Mesenteric fat pad (tissue), 1 donor: ENCODE measurements around the gene HEPACAM. TPM values are rescaled to one million over a fixed set of nuclear protein-coding genes. Genes with fewer than 3 reads are reported as not detected.

Experiments used
- DNase-seq: peaks from one replicate; pipeline ENCODE4 v3.0.0-alpha.2; 2020; ENCODE audit warnings: low spot score
- total RNA-seq: library from RNA; stranded (reverse); fragmentation: NEBNext Ultra II Directional; extraction: Animal tissue kit (Norgen Biotek cat#: 25700); gene quantifications from one replicate; pipeline ENCODE4 v1.2.1, GENCODE V29; 2021
- donor health status: DM: yes; HTN: yes; CAD: no.

Gene HEPACAM
- total RNA-seq, 1 donor from 2014 or later: 33.4 TPM

DNA sequence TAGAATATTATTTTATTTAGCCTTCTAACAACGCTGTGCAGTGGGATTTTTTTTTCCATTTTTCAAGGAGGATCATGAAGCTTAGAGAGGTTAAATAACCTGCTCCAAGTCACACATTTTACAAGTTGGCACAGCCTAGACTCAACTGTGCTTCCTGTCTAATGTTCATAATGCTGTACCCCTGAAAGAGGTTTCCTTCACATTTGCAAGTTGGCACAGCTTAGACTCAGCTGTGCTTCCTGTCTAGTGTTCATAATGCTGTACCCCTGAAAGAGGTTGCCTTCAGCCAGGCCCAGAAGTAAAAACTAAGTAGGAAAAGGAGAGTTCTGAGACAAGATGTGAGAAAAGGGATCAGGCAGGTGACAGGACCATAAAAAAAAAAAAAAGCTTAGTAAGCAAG, 7.9 kb upstream of the HEPACAM start:
- DNase-seq: no peak

DNA sequence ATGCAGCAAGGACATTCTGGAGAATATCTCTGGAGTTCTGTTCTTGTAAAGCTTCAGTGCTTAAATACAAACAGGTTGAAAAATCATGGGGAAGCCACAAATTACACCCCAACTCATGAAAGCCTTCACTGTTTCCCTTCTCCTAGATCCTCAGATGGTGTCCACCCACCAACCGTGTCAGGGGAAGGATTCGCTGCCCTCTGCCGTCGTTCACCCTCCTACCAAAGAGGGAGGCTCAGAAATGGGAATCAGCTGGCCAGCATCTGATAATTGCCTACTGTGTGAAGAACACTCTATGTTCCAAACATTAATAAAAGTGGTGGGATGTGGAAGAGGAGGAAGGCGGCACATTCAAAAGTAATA, 7.4 kb upstream of the HEPACAM start:
- no peak for DNase-seq

DNA sequence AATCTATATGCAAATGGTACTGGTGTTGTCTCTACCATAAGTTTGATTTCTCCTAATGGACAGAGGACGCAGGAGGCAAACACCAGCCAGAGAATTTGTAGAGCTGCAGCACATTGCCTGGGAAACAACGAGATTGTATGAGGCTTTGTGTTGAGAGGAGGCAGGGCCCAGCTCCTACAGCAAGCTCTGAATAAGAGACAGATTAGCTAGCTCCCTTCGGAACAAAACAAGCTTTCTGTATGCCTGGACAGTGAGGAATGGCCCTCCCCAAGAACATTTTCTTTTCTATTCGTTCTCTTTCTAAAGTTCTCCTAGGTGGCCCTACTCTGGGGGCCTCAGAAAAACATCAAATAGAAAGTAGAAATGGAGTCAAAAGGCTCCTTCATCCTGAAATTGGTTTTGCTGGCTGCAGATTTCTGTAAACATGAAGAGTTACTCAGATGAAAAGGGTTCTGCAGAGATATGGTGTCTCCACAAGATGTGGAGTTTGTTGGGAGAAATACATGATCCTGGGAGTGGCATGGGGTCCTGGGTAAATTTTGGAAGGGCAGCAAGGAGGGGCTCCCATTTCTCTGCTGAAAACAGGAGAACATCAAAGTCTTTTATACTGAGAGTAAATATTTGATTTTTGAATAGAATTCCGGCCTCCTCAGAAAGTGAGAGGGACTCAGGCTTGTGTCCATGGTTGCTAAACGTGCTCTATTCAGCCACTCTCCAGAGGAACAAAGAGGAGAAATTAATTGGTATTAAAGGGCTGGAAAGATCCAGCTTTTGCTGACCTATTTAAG, 6.8 kb upstream of the HEPACAM start:
- DNase-seq: no peak

DNA sequence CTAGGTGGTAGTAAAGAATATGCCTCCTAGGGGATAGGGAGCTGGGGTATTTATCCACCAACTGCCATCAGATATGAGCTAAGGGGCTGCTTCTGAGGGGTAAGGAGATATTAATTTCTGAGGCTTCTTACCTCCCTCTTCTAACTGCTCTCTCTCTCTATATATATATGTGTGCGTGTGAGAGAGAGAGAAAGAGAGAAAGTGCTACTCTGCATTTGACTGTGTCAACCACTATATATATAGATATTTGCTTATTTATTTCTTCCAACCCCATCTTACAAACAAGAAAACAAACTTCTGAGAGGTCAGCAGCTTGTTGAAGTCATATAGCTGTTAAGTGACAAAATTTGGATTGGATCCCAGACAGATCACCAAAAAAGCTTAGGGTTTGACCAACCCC, 5.9 kb upstream of the HEPACAM start:
- DNase-seq: no peak

DNA sequence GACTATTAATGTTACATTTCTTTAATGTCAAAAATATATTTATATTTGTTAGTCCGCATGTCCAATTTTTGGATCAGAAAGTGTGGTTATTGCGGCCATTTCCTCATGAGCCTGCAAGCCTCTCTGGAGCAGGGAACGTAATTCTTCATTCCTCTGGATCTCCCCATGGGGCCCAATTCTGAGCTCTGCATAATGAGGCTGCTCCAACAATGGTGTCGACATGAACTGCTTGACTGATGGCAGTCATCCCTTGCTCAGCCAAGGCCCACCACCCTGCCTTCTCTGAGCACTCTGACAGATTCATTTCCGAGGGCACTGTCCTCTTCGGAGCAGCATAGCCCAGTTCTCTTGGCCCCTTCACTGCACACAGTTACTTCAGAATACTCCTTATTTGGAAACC, 3.1 kb upstream of the HEPACAM start:
- DNase-seq: no peak

DNA sequence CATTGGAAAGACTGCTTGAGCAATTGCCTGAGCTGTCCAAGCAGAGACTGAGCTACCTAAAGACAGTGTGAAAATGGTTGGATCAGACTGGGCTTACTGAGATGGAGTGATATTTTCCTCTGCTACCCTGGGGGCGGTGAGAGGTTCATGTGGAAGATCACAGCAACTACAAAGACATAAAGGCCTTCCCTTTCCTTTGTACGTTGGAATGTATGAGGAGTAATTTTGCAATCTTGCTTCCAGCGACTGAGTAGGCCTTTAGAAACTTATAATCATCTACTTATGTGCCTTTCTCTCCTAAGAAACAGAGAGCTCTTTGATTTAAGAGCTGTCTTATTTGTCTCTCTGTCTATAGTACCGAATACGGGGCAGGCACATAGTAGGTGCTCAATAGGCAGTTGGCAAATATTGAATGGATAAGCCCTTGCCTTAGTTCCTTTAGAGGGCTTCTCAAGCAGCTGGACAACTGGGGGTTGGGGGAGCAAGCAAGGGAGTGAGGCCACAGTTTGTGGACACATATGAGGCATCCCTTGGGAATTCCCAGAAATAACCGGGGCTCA, 2.4 kb upstream of the HEPACAM start:
- no peak for DNase-seq

DNA sequence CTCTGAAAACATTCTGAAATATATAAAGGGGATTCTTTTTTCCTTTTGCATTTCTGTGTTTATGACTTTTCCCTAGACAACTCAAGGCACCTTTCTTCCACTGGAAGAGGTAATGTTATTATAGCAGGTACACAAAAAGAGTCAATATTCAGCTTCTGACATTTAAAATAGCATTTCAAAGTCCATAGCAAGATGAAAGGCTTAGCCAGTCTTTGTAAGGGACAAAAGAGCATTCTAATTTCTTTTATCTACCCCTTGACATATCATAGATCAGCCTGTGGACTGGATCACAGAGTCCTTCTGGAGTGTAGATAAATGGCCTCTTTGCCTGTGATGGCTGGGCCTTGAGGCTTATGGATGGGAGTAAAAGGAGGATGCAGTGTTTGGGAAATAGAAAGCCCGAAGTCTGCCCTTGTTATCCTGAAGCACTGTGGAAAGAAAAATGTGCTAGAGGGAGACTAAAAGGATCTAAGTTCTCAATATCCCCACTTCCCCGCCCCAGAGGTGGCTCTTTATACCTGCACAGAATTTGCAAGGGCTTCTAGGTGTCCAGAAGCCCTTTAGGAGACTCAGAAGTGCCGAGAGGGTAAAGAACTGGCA, 1.6 kb upstream of the HEPACAM start:
- DNase-seq: no peak

DNA sequence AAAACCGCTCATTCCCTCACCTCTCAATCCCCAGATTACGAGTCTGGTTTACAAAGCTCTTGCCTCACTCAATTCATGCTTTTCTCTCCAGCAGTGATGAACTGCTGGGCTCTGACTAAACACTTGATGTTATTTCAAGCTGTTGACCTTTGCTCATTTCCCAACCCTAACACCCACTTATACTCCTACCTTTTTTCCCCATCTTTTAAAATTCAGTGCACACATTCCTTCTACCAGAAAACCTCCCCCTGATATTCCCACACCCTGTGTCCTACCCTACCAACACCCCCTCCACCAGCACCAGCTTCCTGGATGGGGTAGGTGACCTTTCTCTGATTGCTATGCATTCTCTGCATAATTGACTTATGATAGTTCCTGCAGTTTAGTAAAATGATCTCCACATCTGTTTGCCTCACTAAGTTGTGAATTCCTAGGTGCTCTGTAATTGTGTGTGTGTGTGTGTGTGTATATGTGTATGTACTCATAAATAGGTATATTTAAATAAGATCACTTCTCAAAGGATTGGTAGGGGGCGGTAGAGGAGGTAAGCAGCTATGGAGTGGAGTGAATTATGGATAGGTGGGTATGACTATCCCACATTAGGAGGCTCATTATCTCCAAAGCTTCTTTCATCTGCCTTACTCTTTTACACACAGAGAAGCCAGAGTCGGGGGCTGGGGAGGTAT, 842 bp downstream of the HEPACAM start:
- DNase-seq: no peak

DNA sequence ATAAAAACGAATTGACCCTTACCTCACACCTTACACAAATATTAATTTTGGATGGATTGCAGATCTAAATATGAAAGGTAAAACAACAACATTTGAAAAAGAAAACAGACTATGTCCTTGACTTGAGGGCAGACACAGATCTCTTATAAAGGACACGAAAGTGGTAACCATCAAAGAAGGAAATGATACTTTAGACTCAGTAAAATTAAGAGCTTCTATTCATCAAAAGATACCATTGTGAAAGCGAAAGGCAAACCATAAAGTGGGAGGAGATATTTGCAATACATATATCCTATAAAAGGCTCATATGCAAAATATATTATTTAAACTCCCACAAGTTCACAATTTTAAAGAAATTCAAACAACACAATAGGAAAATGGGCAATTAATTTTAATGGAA, 5.0 kb downstream of the HEPACAM start:
- no peak for DNase-seq

DNA sequence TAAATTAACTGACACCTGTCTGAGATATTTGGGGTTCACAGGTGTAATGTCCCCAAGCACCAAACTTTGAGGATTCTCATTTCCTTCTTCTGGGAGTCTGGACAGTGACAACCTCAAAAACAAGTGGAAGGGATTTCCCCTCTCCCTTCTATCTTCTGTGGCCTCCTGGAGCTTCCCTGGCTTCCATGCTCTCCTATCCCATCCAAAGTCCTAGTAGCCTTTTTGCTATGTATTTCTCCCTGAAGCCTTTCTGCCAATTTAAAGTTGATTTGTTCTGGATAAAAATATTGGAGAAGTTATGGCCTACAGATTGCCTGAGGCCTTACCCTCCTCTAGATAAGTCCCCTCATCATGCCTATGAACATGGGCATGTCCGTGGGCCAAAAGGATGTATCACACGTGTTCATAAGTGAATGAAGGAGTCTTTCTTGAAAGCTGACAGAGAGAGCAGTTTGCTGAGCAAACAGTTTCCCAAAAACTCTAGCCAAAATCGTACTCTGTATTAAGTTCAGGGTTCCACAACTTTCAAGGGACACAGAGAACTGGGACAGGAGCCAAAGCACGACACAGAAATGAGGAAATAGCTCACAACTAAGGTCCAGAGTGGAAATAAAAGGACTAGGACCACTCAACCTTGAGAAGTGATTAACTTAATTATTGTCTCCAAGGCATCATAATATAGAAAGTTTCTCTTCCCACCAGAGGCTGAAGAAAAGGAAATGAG, 6.7 kb downstream of the HEPACAM start:
- no peak for DNase-seq

DNA sequence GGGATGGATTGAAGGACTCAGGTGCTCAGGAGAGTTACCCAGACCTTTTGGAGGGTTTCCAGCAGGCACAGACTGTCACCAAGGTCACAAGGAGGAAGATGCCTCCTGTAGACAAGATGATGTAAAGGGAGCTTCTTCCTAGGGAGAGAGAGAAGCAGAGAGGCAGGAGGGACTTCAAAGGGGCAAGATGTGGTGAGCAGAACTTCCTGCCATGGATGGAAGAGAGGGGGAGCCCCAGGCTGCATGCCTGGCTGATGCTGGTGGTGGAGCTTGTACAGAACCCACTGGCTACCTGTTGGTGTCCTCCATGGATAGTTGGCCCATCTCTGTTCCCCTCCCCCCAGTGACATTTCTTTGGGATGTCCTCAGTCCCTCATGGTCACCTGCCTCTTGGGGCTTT, 12.6 kb downstream of the HEPACAM start:
- DNase-seq: no peak

DNA sequence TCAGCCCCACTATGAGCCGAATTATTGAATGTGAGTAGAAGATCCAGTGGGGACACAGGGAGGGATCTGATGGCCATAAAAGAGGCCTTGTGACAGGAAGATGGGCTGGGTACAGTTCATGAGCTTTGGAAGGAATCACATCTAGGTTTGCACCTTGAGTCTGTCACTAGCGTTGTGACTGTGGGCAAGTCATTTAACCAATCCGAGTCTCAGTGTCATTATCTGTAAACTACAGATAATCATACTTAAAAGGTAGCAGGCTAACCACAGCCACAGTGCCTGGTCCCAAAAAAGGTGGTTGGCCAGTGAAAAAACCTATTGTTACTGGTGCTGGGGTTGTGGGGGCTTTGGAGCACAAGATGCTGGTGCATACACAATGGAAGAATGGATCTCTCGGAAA, 13.0 kb downstream of the HEPACAM start:
- DNase-seq: no peak

DNA sequence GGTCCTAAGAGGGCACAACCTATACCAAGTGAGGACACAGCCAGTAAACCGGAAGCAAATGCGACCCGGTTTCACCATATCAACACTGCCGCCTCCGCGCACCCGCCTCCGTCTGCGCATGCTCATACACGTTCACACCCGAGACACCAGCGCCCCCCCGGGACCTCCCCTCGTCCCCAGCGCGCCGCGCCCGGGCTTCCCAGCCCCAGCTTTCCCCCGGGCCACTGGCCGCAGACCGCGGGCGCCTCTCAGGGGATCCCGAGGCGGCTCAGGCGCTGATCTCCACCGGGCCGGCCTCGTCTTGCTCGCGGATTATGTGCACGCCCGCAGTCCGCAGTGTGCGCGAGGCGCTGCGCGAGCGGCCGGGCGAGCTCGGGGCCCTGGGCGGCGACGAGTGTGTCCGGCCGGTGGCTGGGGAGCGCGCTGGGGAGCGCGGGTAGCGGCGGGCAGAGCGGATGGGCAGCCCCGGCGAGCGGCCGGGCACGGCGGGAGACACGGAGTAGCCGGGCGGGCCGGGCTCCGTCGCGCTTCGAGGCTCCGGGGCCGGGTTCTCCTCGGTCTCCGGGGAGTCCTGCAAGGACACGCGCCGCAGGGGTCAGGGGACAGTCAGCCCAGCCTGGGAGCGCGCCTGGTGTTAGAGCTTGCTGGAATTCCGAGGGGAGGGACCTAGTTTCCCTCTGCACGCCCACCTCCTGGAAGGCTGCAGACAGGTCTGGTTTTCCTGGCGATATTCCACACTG, 14.8 kb downstream of the HEPACAM start:
- no peak for DNase-seq

DNA sequence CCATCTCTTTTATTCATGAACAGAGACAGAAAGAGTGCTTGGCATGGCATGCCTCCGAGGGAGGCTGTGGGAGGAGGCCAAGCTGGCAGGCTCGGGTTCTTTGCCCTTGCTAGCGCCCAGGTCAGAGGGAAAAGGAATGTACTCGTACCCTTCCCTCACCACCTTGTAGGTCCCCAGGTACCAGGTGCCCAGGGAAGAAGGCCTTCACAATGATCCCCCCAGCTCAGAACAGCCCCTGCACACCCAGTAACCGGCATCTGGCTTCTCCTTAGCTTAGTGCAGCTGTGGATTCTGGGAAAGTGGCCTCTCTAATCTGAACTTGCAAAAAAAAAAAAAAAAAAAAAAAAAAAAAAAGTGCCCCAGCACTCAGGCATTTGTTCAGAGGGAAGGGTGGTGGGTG, 15.5 kb downstream of the HEPACAM start:
- no peak for DNase-seq

DNA sequence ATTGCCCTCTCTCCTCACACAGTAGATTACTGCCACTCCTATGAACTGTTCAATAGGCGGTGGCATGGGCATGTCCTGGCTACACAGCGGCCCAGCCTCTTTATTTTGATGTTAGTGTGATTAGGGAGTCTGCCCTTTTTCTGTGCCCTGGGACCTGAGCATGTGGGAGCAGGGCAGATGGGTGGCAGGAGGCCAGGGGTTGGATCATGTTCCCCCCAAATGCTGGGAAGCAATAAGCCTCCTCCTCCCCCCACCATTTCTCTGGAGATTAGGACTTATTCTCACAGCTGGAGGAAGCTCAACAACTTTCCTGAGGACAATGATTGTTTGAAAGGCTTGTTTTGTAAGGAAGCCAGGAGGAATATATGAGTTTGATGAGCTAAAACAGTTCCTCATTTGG, 15.9 kb downstream of the HEPACAM start:
- no peak for DNase-seq

DNA sequence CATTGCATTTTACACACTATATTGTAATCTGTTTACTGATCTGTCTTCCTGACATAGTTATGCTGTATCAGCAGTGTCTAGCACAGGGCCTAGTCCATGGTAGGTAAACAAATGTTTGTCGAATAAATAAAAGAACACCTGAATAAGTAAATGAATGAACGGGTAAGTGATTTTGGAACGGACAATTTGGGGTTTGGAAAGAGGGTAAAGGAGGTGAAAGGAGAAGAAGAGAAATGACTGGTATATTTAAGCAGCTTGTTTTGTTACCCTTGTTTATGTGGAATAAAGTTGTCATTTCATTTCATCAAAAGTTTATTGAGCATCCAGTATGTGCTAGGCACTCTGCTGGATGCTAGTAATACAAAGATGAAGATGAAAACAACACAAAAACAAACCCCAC, 16.9 kb downstream of the HEPACAM start, which contains the start of gene HEPN1:
TSS of gene HEPN1 (plus strand) at position 301 of the 400 bp plus-strand sequence.
- no peak for DNase-seq

DNA sequence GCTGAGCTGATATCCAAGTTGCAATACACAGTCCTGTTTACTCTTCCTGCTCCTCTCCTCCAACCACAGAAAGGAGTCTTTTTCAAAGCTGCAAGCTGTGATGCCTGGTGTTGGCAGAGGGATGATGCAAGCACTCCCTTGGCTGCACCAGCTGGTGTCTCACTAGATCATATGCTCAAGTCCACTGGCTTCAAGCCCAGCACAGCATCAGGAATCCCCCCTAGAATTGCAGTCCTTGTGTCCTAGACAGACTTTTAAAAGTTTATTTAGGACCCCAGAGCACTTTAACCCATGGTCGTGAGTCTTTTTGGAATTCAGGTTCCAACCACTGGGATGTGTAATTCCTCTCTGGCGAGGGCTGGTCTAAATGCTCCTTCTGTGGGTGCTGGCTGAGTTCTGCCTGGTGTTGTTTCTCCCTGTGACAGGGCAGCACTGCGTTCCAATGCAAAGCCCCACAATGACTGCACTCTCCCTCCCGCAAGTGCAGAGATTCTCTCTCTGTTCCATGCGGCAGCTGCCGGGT, 18.7 kb downstream of the HEPACAM start:
- DNase-seq: no peak

DNA sequence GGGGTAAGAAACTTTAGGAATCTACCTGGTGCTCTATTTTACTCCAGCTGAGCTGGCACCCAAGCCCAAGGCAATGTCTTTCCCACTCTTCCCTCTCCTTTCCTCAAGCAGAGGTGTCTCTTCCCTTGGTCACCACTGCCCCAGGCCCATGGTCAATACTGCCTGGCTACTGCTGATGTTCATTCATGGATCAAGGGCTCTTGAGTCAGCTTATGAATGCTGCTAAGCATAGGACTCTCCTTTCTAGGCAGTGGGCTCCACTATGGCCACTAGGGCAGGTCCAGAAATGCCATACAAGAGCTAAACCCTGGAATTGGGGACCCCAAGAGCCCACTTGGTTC, 19.5 kb downstream of the HEPACAM start:
- no peak for DNase-seq

DNA sequence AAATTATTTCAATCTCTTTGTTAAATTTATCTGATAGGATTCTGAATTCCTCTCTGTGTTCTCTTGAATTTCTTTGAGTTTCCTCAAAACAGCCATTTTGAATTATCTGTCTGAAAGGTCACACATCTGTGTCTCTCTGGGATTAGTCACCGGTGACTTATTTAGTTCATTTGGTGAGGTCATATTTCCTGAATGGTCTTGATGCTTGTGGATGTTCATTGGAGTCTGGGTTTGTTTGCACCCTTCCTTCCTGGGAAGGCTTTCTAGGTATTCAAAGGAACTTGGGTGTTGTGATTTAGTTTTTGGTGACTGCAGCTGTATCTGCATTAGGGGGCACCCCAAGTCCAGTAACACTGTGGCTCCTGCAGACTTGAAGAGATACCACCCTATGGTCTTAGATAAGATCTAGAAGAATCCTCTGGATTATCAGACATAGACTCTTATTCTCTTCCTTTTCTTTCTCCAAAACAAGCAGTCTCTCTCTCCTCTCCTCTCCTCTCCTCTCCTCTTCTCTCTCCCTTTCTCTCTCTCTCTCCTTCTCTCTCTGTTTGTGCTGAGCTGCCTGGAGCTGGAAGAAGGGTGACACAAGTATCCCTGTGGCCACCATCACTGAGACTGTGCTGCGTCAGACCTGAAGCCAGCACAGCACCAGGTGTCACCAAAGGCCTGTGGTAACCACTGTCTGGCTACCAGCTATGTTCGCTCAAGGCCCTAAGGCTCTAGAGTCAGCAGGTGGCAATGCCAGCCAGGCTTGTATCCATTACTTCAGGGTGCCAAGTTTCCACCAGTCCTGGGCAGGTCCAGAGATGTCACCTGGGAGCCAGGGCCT, 20.1 kb downstream of the HEPACAM start:
- no peak for DNase-seq

DNA sequence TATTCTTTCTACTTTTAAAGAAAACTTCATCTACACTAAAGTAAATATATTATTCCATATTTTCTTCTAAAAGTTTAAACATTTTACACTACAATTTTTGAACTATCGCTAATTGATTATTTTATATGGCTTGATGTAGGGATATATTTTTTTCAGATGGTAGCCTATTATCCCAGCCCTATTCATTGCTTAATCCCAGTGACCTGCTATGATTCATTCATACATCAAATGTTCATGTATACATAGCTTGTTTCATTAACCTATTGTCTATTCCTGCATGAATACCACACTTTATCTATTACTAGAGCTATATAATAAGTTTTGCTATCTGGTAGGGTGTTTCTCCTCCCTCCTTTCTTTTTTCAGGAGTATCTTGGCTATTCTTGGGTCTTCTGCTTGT, 33.2 kb downstream of the HEPACAM start:
- DNase-seq: no peak
